GM23248 (cell line): Measurements from ENCODE around the gene CLIC6.

Experiments used
- EZH2 ChIP-seq: fragments of 200-600 bp; sonication (generic); IDR thresholded peaks from 2 replicates; pipeline ENCODE4 v1.6.1; 2018; ENCODE audit warnings: antibody characterized with exemption, mild to moderate bottlenecking; ENCODE audit not compliant: insufficient read depth, poor library complexity, severe bottlenecking
- EZH2phosphoT487 ChIP-seq: fragments of 200-600 bp; sonication (generic); IDR thresholded peaks from 2 replicates; pipeline ENCODE4 v1.6.1; 2018; ENCODE audit warnings: antibody characterized with exemption, moderate library complexity, mild to moderate bottlenecking, low read depth; ENCODE audit not compliant: insufficient read depth

- TF ChIP-seq EZH2 (no peak), EZH2phosphoT487 (no peak)
These were observed 31.8 kb upstream of the CLIC6 start for GRCh38 chr21:34636961-34637360.
